HG03558 (cell line): ENCODE measurements around the gene BSND.

Source experiments
- ATAC-seq: cut with Tn5 transposase; IDR thresholded peaks from one replicate; pipeline ENCODE4 v1.9.1; 2021; ENCODE audit warnings: moderate number of reproducible peaks; ENCODE audit not compliant: unreplicated experiment; ENCODE audit errors: extremely low read depth

Gene BSND

GRCh38 chr1:55057270-55057955, 58.7 kb downstream of the BSND start:
- ATAC-seq = no peak

- no peak for ATAC-seq
These were observed 59.2 kb downstream of the BSND start for GRCh38 chr1:55057956-55058298.

GRCh38 chr1:55059302-55060132, 60.8 kb downstream of the BSND start:
- ATAC-seq = no peak

GRCh38 chr1:55060133-55060999, 61.6 kb downstream of the BSND start:
- ATAC-seq = no peak

- ATAC-seq = no peak
These were observed 62.4 kb downstream of the BSND start for GRCh38 chr1:55061000-55061705.
